Measurements from ENCODE around the gene BACE1-AS.
"Not testable (repeated sequence)": the region's sequence is repeated elsewhere in the genome, so short reads cannot be mapped to it uniquely, and the experiment has no call there.

The BACE1-AS gene

DNA sequence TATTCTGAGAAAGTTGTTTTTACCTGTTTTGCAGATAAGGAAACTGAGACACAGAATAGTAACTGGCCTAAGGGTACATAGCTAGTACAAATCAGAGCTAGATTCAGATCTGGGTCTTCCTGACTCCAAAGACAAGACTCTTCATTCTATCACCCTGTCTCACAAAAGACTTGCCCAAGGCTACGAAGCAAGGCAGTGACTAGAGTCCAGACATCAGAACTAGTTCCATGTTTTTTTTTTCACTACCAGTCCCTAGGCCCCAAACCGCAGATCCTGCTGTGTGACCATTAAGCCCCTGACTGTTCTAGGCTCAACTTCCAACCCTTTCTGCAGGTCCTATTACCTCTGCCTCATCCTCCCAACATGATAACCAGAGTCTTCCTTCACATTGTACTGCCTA, 1.5 kb downstream of the BACE1-AS start:
- DNase-seq: no peak

DNA sequence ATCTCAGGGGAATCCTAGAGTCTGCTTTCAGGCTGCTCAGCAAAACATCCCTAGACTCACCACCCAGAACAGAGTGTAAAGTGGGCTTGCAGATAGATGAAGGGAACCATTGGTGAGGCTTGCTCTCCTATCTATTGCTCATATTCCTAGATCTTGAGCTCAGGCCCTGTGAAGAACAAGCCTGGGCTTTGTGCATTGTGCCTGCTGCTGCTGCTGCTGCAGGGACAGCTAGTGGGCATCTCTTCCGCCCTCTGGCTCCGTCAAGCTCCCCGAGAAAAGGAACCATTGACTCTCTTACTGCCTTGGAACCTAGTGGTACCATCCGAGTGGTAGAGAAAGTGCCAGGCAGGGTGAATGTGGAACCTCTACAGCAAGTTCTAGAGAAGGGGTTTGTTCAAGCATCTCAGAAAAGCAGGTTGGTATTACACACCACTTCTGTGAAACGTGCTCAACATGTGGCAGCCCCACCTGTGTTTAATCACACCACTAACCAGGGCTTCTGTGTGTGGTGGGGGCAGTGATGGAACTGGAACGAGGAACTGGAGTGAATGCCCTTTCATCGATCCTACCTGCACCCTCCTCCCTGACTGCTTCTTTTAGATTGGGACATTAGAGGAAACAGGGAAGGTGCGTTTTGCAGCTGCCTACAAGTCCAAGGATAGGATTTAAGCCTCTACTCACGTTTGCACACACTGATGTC, 4.4 kb downstream of the BACE1-AS start:
- no peak for DNase-seq

DNA sequence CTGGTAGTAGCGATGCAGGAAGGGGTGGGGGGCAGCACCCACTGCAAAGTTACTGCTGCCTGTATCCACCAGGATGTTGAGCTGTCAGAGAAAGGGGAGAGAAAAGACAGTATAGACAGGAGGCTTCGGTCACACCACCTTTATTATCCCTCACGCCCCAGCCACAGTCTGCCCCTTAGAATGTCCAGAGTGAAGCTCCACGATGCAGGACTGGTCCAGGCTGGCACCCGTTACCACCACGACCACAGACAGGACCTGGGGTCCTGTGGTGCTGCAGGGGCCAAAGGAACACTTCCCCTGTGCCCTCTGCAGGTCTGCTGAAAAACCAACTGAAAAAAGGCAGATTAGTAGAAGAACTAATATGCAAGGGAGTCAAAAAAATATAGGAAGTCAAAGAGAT, 5.7 kb downstream of the BACE1-AS start:
- no peak for DNase-seq

DNA sequence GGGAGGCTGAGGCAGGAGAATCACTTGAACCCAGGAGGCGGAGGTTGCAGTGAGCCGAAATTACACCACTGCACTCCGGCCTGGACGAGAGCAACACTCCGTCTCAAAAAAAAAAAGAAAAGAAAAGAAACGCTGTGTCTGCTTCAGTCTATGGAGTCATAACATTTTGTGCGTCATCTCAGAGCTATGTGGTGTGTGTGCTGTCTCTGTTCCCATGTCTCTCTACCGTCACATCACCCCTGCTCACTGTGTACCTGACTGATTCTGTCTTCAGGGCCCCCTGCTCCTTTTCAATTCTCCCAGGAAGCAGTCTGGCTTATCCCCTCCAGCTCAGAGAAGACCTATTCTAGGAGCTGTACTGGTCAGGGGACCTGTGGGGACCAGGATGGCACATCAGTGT, 7.0 kb downstream of the BACE1-AS start:
- DNase-seq: no peak

DNA sequence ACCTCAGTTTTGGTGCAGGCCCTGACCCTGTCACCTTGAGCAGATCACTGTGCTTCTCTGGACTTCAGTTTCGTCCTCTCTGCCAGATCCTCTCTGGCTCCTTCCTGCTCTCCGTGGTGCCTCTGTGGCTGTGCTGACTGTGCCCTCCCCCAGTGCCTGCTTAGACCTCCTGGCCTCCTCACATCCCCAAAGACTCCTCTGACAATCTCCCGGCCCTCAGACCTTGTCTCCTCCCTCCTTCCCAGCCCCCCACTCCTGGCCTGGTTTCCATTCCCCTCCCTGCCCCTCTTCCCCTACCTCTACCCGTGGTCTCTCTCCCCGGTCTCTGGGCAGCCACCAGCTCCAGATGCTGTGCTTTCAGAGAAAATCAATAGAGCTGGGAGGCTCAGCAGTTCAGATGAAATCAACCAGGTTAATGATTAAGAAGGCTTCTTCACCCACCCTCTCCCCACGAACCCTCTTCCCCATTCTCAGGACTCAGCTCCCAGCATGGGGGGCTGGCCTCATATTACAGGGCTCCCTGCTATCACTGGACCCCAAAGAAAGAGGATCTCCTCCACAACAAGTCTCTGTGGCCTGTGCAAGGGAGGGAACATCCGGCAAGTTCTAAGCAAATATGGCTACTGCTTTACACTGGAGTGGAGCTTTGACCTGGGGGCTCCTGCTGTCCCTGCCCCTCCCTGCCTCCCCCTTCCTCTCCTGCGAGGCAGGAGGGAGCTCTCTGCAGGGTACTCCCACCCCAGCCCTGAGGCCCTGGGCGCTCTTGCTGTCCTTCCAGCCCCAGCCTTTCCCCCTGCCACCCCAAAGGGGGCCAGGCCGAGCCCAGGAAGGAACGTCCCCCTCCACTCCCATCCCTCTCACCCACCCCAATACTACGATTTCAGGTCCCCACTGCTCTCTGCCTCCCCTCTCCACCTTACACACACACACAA, 8.5 kb downstream of the BACE1-AS start:
- no peak for DNase-seq

DNA sequence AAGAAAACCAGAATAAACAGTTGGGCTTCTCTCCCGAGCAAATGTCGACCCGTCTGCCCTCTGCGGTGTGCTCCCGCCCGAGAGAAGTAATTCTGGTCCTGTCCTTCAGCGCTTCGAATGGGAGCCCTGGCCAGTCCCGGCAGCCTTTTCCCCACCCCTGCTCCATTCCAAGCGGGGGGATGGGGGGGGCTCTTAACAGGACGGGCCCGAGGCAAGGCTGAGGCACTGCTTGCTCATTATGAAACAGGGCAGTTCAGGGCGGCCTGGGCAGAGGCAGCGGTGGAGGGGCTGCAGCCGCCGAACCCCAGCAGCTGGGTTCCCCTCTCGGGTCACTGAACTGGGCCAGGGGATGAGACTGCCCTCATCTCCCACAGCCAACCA, 9.1 kb downstream of the BACE1-AS start:
- DNase-seq: no peak

DNA sequence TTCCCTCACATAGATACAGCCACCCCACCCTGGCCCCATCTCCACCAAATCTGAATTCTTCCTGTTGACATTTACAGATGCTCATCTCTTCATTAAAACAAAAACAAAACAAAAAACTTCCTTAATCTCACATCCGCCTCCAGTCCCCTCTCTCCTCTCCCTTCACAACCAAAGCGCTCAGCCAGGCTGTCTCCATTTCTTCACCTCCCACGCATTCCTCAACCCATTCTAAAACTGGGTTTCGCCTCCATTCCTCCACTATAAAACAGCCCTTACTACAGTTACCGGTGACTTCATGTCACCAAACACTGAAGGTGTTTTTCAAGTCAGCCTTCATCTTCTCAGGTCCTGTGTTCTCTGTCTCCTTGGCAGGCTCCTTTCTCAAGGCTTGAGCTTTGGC, 9.6 kb downstream of the BACE1-AS start:
- no peak for DNase-seq

DNA sequence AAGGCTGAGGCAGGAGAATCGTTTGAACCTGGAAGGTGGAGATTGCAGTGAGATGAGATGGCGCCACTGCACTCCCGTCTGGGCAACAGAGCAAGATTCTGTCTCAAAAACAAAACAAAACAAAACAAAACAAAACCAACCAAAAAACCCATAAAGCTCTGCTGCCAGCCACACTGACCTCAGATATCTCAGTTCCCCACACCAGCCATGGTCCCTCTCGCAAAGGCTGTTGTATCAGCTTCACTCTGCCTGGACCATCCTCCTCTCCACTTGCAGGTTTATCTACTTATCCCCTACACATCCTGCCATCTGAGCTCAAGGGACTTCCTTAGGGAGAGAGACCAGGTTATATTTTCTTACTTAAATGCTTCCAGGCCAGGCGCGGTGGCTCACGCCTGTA, 11.1 kb downstream of the BACE1-AS start:
- DNase-seq: no peak

DNA sequence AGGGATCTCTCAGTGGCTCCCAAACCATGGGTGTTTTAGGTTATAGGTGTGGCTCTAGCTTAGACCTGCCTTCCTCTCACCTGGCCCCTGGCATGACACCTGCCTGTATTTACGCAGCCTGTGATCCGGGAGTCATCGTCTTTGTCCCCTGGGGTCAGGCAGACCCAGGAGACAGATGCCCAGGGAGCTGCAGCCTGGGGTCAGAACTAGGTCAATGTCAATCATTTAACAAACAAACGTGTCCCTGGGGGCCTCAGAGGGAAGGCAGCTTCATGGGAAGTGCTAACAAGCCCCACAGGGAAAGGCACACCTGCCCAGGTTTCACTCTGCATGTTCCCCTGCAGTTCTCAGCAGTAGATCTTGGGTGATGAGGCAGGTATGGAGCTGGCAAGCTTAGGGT, 12.0 kb downstream of the BACE1-AS start:
- DNase-seq: no peak

DNA sequence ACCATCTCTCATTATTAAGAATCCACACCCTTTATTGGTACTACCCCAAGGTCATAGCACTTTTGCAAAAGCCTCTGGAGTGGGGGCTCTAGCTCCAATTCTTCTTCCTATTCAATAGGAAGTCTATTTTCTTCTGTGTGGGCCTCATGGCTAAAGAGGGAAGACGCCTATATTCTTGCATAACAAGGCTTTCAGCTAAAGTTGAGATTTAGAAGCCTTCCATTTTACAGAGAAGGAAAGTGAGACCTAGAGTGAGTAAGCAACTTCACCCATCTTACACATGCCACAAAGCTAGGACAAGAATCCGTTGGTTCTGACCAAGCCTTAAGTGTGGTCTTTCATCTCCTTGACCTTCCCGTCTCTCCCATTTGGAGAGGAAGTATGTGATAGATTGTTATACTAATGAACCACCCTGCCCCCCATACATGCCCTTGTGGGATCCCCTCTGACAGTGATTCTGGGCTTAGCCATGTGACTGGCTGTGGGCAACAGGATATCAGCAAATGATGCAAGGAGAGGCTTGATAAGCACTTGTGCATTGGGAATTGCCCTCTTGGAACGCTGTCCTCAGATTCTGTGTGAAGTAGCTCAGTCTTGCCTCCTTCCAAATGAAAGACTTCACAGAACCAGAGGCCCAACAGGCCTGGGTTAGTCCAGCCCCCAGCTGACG, 12.6 kb downstream of the BACE1-AS start:
- no peak for DNase-seq

DNA sequence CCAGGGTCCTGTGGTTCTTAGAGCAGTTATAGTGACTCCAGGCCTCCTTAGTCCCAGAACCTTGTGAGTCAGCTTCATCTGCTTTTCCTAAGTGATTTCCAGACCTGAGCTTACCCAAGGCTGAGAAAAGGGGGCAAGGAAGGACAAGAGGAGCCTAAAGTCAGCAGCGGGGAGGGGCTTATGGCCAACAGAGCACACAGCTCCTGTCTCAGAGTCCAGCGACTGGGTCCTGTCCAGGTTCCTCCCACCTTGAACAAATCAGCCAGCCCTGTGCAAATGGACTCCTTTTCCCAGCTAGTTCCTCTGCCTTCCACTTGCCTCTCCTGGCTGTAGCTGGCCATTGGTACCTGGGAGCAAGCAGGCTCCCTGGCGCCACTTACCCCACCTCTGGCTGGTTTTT, 14.0 kb downstream of the BACE1-AS start:
- no peak for DNase-seq

DNA sequence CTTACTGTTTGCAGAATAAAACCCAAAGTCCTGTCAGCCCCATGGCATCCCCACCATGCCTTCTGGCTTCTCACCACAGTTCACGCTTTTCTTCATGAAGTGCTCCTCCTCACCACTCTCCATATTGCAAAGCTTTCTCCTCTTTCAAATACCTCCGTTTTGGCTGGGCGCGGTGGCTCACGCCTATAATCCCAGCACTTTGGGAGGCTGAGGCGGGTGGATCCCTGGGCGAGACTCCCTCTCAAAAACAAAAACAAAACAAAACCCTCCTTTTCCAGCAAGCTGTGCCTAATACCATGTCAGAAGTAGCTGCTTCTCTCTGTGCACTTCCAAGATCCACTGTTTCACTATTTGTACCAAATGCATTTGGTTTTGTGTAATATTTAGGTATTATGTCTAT, 18.2 kb downstream of the BACE1-AS start:
- no peak for DNase-seq

DNA sequence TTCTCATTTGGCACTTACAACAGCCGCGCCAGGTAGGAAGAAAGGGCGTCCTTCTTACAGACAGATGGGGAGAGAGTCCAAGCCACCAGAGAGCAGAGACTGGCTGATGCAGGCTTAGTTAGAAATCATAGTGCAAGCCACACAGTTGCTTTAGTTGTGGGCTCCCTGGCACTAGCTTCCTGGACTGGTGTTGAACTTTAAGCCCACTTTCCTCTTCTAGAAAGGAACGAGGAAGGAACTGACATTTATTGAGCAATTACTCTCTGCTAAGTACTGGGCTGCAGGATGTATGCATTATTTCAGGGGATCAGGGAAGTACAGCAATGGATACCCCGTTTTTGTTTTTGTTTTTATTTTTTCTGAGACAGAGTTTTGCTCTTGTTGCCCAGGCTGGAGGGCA, 21.9 kb downstream of the BACE1-AS start:
- DNase-seq: no peak

DNA sequence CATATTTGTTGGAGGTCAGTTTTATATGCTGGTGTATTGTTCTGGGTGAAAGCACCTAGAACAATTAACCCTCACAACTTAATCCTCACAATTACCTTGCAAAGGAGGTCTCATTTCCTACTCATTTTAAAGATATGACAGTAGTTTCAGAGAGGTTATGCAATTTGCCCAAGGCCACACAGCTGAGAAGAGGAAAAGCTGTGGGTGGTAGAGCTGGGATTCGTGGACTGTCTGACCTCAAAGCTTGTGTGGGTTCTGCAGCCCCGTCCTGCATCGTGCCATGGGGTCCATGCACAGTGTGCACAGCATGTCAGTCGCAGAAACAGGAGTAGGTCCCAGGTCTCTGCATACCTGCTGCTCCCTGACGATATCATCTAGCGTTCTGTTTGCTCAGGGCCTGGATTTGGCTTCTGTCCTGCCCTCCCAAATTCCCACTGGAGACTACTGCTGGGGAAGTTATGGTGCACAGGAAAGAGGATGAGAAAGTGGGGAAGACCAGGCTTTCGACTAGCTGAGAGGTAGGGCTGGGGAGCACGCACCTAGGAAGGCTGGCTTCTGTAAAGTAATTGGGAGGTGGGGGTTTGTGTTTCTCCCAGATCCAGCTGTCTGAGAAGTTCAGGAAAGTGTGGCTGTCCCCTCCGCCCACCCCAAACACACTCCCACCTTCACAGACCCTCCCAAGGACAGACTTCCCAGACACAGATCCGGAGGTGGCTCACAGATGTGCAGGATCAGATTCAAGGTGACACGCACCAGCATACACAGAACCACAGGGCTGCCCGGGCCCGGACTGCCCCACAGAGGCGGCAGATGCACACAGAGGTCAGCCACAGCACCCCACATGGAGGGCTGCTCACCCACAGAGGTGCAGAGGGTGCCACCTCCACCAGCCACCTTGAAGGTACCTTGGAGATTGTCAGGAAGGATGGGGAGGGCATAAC, 23.0 kb downstream of the BACE1-AS start:
- no peak for DNase-seq

DNA sequence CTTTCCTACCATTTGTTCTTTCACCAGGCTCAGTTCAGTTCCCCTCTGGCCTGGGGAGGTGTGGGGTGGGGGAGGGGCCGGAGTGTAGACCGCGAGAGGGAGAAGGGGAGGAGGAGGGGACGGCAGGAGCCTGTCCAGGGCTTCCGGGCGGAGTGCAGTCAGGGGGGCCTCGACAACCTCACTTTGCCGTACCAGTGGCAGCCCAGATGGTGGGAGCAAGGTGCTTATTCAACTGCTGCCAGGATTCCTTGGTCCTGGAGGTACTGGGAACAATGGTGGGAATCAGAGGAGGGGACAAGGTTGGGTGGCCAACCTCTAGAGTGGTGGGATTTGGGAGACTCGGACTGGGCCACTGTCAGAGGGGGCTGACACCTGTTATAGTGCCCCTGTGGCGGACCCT, 23.7 kb downstream of the BACE1-AS start:
- DNase-seq: no peak

DNA sequence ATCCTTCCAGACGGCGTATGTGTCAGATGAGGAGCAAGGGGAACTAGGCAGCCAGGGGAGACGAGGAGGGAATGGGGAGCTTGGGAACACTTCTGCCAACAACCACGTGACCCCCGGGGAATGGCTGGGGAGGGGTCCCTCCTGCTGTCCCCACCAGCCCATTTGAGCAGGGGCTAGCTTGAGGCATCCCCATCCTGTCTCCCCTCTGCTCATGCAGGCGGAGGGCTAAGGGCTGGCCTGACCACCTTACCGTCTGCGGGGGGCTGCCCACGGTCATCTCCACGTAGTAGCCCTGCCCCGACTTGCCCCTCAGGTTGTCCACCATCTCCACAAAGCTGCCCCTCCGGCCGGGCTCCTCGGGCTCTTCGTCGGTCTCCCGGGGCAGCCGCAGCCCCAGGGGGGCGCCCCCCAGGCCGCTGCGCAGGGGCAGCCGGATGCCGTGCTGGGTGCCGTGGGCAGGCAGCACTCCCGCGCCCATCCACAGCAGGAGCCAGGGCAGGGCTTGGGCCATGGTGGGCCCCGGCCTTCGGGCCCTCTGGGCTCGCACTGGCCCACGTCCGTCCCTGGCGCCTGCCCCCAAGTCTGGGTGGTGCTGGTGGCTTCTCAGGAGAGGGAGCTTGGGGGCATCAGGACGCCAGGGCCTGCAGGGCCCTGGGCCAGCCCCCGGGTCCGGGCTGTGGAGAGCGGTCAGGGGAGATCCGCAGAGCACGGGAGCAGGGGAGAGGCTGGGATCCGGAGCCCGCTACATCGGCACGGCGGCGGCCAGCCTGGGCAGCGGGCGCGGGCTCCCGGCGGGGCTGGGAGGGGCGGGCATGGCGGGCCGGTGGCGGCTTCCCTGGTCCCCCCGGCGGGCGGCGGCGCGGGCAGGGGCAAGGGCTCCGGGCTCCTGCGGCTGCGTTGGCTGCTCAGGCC, 24.4 kb downstream of the BACE1-AS start:
- DNase-seq: no peak

DNA sequence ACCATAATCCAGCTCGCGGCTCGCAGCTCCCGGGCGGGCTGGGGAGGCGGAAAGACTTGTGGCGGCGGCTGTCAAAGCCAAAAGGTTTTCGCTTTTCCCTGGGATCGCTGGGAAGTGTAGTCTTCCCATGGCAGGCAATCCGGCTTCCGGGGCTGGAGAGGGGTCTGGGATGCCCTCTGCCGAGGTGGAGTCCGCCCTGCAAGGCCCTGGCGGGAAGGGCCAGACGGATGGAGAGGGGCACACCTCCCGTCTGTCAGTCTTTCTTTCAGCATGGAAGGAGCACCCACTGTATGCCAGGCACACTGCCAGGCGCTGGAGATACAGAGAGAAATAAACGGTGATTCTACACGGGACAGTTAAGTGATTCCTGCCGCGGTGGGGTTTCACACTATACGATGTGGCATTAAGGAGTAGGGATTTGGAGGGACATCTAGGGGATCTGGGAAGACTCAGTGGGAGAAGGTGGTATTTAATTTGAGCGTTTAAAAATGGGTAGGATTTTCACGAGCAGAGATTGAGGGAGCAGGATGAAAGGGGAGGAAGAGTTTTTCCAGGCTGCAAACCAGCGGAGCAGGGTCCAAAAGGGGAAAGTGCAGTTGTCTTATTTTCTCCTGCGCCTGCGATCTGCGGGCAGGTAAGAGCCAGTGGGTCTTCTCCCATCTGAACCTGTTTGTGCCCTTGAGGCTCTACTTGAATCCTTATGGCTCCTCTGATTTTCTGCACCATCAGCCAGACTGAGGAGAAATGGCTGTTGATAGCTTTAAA, 25.2 kb downstream of the BACE1-AS start, which contains the start of gene BACE1:
Gene BACE1 (minus strand): TSS at position 60 of the 765 bp plus-strand sequence. CDS start 461 bp downstream, outside the sequence.
- DNase-seq: peak; percentile 12

DNA sequence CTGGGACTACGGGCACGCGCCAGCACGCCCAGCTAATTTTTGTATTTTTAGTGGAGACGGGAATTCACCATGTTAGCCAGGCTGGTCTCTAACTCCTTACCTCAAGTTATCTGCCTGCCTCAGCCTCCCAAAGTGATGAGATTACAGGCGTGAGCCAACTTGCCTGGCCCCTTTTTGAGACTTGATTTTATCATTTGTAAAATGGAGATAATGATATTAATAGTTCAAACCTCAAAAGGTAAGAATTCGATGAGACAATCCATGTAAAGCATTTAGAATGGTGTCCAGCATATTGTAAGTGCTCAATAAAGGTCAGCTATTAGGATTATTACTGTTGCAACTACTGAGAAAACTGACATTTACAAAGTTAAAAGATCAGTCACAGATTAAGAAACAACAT, 27.6 kb downstream of the BACE1-AS start:
- no peak for DNase-seq

DNA sequence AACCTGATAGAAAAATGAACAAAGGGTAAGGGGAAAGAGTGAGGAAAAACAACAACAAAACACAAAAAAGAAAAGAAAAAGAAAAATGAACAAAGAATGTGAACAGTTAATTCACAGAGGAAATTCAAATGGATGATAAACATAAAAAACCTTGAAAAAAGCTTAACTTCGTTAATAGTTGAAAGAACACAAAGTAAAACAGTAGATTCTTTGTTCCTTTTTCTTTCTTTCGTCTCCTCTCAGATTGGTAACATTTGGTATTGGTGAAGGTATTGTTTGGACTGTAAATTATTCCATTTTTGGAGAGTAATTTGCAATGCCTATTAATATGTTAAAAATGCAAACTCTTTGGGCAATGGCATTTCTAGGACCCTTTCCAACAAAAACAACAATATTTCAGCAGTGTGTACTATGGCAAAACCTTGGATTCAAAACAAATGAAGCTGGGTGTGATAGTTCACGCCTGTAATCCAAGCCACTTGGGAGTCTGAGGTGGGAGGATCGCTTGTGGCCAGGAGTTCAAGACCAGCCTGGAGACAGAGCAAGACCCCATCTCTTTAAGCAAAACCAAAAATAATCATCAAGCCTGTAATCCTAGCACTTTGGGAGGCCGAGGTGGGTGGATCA, 28.2 kb downstream of the BACE1-AS start:
- DNase-seq: no peak

DNA sequence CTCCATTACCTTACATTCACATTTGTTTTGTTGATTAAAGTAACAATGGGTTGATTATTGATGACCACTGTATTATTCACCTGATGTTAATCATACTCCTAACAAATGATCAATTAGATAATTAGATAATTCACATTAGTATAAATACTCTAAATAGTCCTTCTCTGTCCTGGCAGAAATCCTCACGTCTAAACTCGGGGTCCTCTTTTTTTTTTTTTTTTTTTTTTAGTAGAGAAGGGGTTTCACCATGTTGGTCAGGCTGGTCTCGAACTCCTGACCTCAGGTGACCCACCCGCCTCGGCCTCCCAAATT, 36.1 kb downstream of the BACE1-AS start:
- not testable (repeated sequence) for DNase-seq
